ENCODE results near the gene NBPF3.
"Not testable (repeated sequence)": the region's sequence is repeated elsewhere in the genome, so short reads cannot be mapped to it uniquely, and the experiment has no call there.

- TF ChIP-seq EZH2 (IDR thresholded peaks at IDR 0.05; ENCODE audit: low read depth, unreplicated experiment); CTCF (conservative IDR thresholded peaks at IDR 0.05; ENCODE audit: low read depth in 2 of 2); NANOG (IDR thresholded peaks at IDR 0.05; ENCODE audit: borderline replicate concordance); REST (IDR thresholded peaks at IDR 0.05; ENCODE audit: unreplicated experiment); POLR2AphosphoS5 (IDR thresholded peaks at IDR 0.05; ENCODE audit: low read depth); CREB1 (CRISPR knock-in tag; IDR thresholded peaks at IDR 0.05; ENCODE audit: low read depth); EZH2phosphoT487 (IDR thresholded peaks at IDR 0.05; ENCODE audit: unreplicated experiment): not testable (repeated sequence)
These were observed 18.6 kb upstream of the NBPF3 start for GRCh38 chr1:21421307-21421706.
